HG03108 (cell line): ENCODE results near the gene PEX26.
"Not testable (repeated sequence)": the region's sequence is repeated elsewhere in the genome, so short reads cannot be mapped to it uniquely, and the experiment has no call there.

ENCODE experiments used
- ATAC-seq: cut with Tn5 transposase; IDR thresholded peaks from one replicate; pipeline ENCODE4 v1.9.1; 2021; ENCODE audit warnings: moderate library complexity; ENCODE audit not compliant: unreplicated experiment

The PEX26 gene

GRCh38 chr22:18070556-18071306, 7.1 kb upstream of the PEX26 start:
- ATAC-seq = no peak

DNA sequence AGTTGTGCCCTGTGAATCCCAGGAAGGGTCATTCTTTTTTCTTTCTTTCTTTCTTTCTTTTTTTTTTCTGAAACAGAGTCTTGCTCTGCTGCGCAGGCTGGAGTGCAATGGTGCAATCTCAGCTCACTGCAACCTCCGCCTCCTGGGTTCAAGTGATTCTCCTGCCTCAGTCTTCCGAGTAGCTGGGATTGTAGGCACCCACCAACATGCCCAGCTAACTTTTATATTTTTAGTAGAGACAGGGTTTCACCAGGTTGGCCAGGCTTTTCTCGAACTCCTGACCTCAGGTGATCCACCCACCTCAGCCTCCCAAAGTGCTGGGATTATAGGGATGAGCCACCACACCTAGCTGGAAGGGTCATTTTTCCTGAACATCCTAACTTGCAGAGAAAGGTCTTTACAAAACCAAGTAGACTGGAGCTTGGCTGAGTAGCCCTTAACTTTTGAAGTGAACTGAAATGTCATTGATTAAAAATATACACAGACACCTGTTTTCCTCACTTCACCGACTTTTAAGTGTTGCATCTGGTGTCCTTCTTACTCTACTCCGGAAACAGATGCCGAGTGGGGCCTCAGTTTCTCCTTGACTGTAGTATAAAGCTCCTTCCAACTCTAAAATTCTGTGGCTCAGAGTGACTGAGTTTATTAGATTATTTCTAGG, 6.4 kb upstream of the PEX26 start:
- not testable (repeated sequence) for ATAC-seq

DNA sequence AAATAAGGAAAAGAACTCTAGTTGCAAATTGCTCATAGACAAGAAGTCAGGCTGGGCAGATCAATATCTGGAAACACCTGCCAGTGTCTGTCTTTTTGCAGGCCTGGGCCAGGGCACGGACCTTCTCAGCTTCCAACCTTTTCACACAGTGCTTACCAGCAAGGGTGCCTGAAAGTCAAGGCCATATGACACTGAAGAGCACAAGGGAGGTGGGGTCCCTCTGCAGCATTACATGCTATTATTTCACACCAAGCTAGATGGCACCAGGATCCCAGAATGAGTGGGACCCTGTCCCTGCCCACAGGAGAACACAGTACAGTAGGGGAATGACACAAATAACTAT, 5.9 kb upstream of the PEX26 start:
- ATAC-seq = no peak

- no peak for ATAC-seq
Measured at GRCh38 chr22:18073467-18073866, 4.3 kb upstream of the PEX26 start.

- not testable (repeated sequence) for ATAC-seq
Measured at GRCh38 chr22:18073927-18074326, 3.9 kb upstream of the PEX26 start.

DNA sequence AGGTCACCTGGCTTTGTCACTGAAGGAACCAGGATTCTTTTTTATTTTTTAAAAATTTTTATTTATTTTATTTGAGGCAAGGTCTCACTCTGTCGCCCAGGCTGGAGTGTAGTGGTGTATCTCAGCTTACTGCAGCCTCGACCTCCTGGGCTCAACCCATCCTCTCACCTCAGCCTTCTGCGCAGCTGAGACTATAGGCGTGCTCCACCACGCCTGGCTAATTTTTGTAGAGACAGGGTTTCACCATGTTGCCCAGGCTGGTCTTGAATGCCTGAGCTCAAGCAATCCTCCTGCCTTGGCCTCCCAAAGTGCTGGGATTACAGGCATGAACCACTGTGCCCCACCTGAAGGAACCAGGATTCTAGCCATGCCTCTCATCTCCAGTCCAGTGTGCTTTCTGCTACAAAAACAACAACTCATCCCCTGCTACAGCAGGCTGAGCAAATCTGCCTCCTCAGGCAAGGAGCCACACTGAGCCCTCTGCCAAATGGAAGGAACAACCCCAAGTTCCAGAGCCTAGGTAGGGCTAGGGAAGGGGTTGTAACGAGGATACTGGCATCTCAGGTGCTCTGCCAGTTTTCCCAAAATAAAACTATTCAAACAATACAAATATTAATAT, 2.6 kb upstream of the PEX26 start:
- ATAC-seq = no peak

- ATAC-seq = no peak
Measured at GRCh38 chr22:18075720-18076497, 1.9 kb upstream of the PEX26 start.

GRCh38 chr22:18077087-18077638, 627 bp upstream of the PEX26 start:
- no peak for ATAC-seq

GRCh38 chr22:18078329-18079041, 695 bp downstream of the PEX26 start:
- no peak for ATAC-seq

GRCh38 chr22:18079706-18080233, 2.0 kb downstream of the PEX26 start:
- no peak for ATAC-seq

- ATAC-seq = no peak
Measured at GRCh38 chr22:18081416-18081815, 3.6 kb downstream of the PEX26 start.

DNA sequence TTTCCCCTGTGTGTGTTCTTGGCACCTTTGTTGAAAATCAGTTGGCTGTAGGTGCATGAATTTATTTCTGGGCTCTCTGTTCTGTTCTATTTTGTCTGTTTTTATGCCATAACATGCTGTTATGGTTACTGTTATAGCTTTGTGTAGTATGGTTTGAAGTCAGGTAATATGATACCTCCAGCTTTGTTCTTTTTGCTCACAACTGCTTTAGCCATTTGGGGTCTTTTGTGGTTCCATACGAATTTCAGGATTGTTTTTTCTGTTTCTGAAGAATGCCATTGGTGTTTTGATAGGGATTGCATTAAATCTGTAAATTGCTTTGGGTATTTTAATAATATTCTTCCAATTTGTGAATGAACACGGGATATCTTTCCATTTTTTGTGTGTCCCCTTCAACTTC, 4.7 kb downstream of the PEX26 start:
- ATAC-seq = no peak

DNA sequence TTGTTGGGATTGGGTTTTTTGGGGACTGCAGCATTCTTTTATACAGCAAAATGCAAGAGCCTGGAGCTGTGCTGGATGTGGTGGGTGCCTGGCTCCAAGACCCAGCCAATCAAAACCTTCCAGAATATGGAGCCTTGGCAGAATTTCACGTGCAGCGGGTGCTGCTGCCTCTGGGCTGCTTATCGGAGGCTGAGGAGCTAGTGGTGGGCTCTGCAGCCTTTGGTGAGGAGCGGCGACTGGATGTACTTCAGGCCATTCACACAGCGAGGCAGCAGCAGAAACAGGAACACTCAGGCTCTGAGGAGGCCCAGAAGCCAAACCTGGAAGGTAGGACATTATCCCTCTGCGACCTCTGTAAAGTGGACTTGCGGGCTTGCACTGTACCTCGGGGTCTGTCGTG, 5.6 kb downstream of the PEX26 start:
- no peak for ATAC-seq

DNA sequence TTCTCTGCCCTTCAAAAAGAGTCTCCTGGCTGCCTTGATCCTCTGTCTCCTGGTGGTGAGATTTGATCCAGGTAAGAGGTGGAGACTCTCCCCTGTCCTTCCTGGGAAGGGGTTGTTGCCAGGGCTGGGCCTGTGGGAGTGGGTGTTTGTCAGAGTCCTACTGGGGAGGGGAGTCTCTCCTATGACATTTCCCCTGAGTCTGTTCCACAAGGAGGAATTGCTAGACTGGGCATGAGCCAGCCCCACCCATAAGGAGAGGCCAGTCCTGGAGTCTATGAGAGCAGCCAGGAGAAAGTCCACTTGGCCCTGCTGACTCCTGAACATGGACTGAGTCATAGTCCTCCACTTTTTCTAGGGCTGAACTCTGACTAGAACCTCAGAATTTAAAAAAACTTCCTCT, 7.4 kb downstream of the PEX26 start:
- ATAC-seq = no peak

DNA sequence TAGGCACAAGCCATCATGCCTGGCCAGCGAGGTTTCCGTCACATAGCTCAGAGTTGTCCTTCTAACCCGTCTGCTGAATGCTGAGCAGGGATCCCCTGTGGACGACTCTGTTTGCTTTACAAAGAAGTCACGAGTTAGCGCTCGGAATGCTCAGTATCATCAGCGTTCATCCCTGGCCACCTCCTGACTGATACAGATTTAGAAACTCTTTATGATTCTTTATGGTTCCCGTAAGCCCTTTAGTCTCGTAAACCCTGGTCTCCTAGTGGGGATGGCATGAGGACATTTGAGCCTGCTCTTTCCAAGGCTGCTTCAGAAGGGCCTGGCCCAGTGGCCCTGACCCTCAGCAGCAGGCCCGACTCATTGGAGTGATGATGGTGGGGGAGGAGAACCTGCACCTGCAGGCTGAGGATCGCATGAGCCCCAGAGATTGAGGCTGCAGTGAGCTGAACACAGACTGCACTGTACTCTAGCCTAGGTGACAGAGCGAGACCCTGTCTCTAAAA, 9.6 kb downstream of the PEX26 start:
- ATAC-seq = no peak

DNA sequence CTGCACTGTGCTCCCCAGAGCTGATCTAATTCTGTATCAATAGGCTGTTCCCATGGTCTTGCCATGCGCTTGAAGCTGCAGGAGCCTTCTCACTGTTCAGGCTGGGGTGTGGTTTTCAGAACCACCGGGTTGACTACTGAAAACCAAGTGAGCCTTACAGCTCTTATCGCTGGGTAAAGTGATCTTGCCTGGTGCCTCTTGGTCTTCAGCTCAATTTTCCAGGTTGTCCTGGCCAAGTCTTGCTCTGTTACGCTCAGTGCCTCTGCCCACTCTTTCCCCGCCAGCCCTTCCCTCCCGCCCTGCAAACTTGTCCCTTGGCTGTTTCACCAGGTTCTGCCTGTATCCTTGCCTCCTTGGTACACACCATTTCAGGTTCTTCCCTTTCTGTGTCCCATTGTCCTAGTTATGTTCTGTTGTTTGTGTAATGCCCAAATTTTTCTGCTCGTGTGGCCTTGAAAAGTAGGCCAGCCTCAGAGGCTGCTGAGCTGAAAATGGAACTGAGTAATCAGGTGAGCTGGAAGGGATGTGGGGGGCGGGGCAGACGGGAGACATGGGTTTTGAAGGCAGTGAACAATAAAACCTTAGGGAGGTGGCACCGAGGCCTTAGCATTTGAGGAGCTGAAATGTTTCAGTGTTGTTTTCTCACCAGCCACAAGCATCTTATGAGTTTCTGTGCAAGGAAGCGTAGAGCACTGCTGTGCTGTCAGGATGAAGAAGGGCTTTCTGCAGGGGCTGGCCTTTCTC, 11.2 kb downstream of the PEX26 start:
- ATAC-seq = no peak

- no peak for ATAC-seq
Measured at GRCh38 chr22:18090286-18090685, 12.5 kb downstream of the PEX26 start.

- no peak for ATAC-seq
Measured at GRCh38 chr22:18091478-18091877, 13.7 kb downstream of the PEX26 start.

DNA sequence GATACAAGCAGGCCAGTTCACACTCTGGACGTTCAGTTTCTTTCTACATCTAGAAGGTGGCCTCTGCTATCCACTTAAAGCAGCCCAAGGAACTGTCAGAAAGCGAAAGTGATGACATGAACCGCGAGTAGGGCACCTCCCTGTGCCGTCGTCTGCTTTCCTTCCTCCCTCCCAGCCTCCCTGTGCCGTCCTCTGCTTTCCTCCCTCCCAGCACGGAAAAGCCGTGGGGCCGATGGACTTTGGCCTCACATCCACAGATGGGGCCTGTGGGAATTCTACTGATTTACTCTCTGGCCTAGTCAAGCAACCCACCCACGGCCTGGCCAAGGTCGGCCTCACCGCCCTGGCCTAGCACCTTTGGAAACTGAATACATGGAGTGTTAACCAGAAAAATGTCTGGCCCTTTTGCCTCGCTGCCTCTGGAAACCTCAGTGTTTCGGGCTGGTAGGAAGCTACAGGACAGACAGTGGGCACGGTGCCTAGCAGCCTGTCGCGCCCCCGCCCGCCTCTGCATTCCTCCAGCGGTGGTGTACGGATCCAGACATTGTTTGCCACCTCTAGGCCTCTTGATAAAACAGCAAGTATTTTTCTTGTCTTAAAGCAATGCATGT, 14.2 kb downstream of the PEX26 start:
- no peak for ATAC-seq
